Right atrium auricular region (tissue), 2 donors: ENCODE measurements around the gene SMIM10L2A. TPM values are rescaled to one million over a fixed set of nuclear protein-coding genes. Genes with fewer than 3 reads are reported as not detected.

Source experiments
- DNase-seq: peaks from one replicate; pipeline ENCODE4 v3.0.0-alpha.2; 2019; ENCODE audit warnings: low spot score
- H3K27ac ChIP-seq, 2 donors: fragments of 200-600 bp; sonication (generic); 1 replicate in 1 of 2; 2 replicates in 1 of 2; pipeline ENCODE4 v1.5.1; 2016 to 2019
- H3K27me3 ChIP-seq, 2 donors: fragments of 200-600 bp; sonication (generic); one replicate each; pipeline versions ENCODE4 v1.5.1 to v1.6.0; 2017 to 2019
- H3K36me3 ChIP-seq: fragments of 200-600 bp; sonication (generic); one replicate; pipeline ENCODE4 v1.5.1; 2016
- H3K4me1 ChIP-seq, 2 donors: fragments of 200-600 bp; sonication (generic); one replicate each; pipeline versions ENCODE4 v1.5.1 to v1.6.0; 2017 to 2019
- H3K4me3 ChIP-seq, 2 donors: fragments of 200-600 bp; sonication (generic); 1 replicate in 1 of 2; 2 replicates in 1 of 2; pipeline ENCODE4 v1.5.1; 2017 to 2019; ENCODE audit warnings: mild to moderate bottlenecking in 1 of 2, moderate library complexity in 1 of 2
- H3K9me3 ChIP-seq, 2 donors: fragments of 200-600 bp; sonication (generic); one replicate each; pipeline ENCODE4 v1.5.1; 2019
- total RNA-seq, 2 donors: library from RNA; depleted of rRNA; stranded (reverse); fragments of >200 nt; gene quantifications; one replicate each; pipeline ENCODE4 v1.1.0, GENCODE V29; 2016
- TF ChIP-seq, protein P1 (sequence below), 2 donors: fragments of 200-600 bp; sonication (generic); IDR thresholded peaks; one replicate each; pipeline ENCODE4 v1.5.1; 2019; ENCODE audit warnings: antibody characterized with exemption in 2 of 2

Gene SMIM10L2A
- total RNA-seq, 2 donors from 2014 or later = 2.7 to 6.3 TPM

DNA sequence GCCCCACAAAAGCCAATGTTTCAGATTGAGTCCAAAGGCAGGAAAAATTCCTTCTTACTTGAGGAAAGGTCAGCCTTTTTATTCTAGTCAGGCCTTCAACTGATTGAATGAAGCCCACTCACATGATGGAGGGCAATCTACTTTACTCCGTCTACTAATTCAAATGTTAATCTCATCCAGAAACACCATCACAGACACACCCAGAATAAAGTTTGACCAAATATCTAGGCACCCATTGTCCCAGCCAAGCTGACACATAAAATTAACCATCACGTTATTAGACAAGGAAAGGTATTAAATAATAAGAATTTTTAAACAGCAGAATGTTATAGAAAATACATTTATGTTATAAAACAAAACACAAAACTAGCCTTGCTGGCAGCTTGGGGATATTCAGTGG is 32.9 kb upstream of the SMIM10L2A start:
- TF ChIP-seq, protein P1, sequence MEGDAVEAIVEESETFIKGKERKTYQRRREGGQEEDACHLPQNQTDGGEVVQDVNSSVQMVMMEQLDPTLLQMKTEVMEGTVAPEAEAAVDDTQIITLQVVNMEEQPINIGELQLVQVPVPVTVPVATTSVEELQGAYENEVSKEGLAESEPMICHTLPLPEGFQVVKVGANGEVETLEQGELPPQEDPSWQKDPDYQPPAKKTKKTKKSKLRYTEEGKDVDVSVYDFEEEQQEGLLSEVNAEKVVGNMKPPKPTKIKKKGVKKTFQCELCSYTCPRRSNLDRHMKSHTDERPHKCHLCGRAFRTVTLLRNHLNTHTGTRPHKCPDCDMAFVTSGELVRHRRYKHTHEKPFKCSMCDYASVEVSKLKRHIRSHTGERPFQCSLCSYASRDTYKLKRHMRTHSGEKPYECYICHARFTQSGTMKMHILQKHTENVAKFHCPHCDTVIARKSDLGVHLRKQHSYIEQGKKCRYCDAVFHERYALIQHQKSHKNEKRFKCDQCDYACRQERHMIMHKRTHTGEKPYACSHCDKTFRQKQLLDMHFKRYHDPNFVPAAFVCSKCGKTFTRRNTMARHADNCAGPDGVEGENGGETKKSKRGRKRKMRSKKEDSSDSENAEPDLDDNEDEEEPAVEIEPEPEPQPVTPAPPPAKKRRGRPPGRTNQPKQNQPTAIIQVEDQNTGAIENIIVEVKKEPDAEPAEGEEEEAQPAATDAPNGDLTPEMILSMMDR (IDR thresholded peaks at IDR 0.05) = no peak
- Histone ChIP-seq H3K36me3 (no peaks in the 10 kb centered on the region), H3K27ac (no peak overlapping the region), H3K4me1 (no peaks in the 10 kb centered on the region), H3K4me3 (no peak overlapping the region), H3K9me3 (no peaks in the 10 kb centered on the region), H3K27me3 (no peaks in the 10 kb centered on the region)
- DNase-seq = no peak

DNA sequence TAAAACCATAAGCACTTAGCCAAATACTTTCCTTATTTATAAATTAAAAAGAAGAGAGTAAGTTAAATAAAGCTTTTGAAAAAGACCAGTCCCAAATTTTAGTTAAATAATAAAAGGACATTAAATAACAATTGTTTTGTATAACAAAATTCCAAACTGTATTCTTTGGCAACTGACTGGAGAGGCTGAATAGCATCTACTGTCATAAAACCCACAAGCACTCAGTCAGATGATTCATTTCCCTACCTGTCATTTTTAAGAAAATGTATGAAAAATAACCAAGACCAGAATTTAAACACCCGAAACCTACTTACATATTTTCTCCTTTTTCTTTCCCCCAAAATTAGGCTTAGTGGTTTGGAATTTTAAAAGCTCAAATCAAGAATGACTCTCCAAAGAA is 32.5 kb upstream of the SMIM10L2A start:
- Histone ChIP-seq H3K27me3 (no peaks in the 10 kb centered on the region), H3K4me1 (no peaks in the 10 kb centered on the region), H3K4me3 (no peak overlapping the region), H3K27ac (no peak overlapping the region), H3K36me3 (no peaks in the 10 kb centered on the region), H3K9me3 (no peaks in the 10 kb centered on the region)
- TF ChIP-seq, protein P1 (IDR thresholded peaks at IDR 0.05) = no peak
- DNase-seq = no peak

DNA sequence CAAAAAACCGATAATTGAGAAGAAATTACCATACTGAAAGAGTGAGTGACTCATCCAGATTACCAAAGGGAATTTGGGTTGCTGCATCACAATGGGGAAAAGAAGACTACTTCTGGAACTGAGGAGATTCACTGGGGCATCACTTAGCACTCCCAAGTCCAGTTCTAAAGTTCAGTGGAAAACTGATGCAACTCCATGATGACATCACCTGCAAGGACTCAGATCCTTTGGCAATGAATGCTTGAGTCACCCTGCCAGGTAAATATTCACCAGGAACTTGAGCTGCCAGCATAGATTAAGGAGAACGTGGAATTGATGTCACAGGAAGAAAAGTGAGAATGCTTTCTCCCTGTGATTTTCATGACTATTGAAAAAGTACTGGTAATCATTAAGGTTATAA is 32.0 kb upstream of the SMIM10L2A start:
- DNase-seq = no peak
- TF ChIP-seq, protein P1 (IDR thresholded peaks at IDR 0.05) = no peak
- H3K4me3 ChIP-seq = no peak overlapping the region
- H3K36me3 ChIP-seq = no peaks in the 10 kb centered on the region
- H3K27ac ChIP-seq = no peak overlapping the region
- no peaks in the 10 kb centered on the region for H3K9me3 ChIP-seq
- H3K4me1 ChIP-seq = no peaks in the 10 kb centered on the region
- no peaks in the 10 kb centered on the region for H3K27me3 ChIP-seq

DNA sequence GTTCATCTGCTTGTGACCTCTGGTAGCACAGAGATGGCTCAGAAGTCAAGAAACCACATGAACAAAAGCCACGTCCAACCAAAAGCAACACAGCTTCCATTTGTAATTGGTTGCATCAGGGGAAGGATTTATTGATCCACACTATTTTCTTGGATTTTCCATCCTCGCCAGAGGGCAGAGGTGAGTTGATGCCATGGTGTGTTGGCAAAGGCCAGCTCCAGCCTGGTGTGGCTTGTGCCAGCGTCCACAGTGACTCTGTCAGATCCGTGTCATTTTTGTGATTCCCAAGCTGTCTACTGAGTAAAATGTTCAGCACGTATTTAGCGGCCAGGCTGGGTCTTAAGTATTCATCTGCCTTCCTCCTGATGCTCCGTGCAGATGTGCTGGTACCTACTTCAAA is 30.0 kb upstream of the SMIM10L2A start:
- Histone ChIP-seq H3K27me3 (no peaks in the 10 kb centered on the region), H3K27ac (no peak overlapping the region), H3K4me3 (no peak overlapping the region), H3K4me1 (no peaks in the 10 kb centered on the region), H3K9me3 (no peaks in the 10 kb centered on the region), H3K36me3 (no peaks in the 10 kb centered on the region)
- TF ChIP-seq, protein P1 (IDR thresholded peaks at IDR 0.05) = no peak
- no peak for DNase-seq

DNA sequence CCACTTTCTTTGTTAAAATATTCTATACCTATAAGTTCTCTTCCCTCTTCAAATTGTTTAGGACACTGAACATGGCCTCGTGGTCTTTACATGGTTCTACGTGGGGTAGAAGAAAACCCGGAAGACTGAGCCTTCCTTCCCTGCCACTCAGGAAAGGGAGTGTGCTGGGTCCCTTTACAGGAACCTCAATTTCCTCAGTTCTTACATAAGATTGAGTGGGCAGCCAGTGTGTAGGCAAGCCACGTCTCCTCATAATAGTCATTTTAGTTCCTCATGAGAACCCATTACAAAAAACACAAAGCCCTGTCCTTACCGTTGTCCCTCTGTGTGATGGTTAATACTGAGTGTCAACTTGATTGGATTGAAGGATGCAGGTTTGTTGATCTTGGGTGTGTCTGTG is 28.7 kb upstream of the SMIM10L2A start:
- Histone ChIP-seq H3K4me1 (no peaks in the 10 kb centered on the region), H3K27ac (no peak overlapping the region), H3K9me3 (no peaks in the 10 kb centered on the region), H3K27me3 (no peaks in the 10 kb centered on the region), H3K4me3 (no peak overlapping the region), H3K36me3 (no peaks in the 10 kb centered on the region)
- TF ChIP-seq, protein P1 (IDR thresholded peaks at IDR 0.05) = no peak
- no peak for DNase-seq

DNA sequence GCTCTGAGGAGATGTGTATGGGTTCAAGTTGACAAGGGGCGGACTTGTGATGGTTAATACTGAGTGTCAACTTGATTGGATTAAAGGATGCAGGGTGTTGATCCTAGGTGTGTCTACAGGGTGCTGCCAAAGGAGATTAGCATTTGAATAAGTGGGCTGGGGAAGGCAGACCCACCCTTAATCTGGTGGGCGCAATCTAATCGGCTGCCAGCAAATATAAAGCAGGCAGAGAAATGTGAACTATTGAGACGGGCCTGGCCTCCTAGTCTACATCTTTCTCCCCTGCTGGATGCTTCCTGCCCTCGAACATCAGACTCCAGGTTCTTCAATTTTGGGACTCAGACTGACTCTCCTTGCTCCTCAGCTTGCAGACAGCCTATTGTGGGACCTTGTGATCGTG is 26.7 kb upstream of the SMIM10L2A start:
- H3K27me3 ChIP-seq = no peaks in the 10 kb centered on the region
- H3K36me3 ChIP-seq = no peaks in the 10 kb centered on the region
- no peak for DNase-seq
- no peak overlapping the region for H3K4me3 ChIP-seq
- no peaks in the 10 kb centered on the region for H3K4me1 ChIP-seq
- no peak overlapping the region for H3K27ac ChIP-seq
- TF ChIP-seq, protein P1 (IDR thresholded peaks at IDR 0.05) = no peak
- H3K9me3 ChIP-seq = no peaks in the 10 kb centered on the region
